GM18498 (cell line): ENCODE data around the gene C16orf95.

Experiments used
- ATAC-seq: cut with Tn5 transposase; IDR thresholded peaks from one replicate; pipeline ENCODE4 v1.9.1; 2021; ENCODE audit warnings: mild to moderate bottlenecking, moderate library complexity; ENCODE audit not compliant: unreplicated experiment

Gene C16orf95

GRCh38 chr16:87333581-87334331, 16.6 kb upstream of the C16orf95 start:
- ATAC-seq = no peak

- ATAC-seq = no peak
These were observed 15.9 kb upstream of the C16orf95 start for GRCh38 chr16:87333101-87333500.

- ATAC-seq = no peak
These were observed 15.0 kb upstream of the C16orf95 start for GRCh38 chr16:87332150-87332549.

GRCh38 chr16:87331241-87331801, 14.1 kb upstream of the C16orf95 start:
- ATAC-seq = no peak

- ATAC-seq = no peak
These were observed 13.5 kb upstream of the C16orf95 start for GRCh38 chr16:87330646-87331045.

GRCh38 chr16:87330257-87330624, 13.0 kb upstream of the C16orf95 start:
- ATAC-seq = no peak

- no peak for ATAC-seq
These were observed 12.5 kb upstream of the C16orf95 start for GRCh38 chr16:87329436-87330256.

GRCh38 chr16:87328846-87329245, 11.7 kb upstream of the C16orf95 start:
- no peak for ATAC-seq

GRCh38 chr16:87327798-87328495, 10.8 kb upstream of the C16orf95 start:
- ATAC-seq = no peak

GRCh38 chr16:87326151-87326571, 9.0 kb upstream of the C16orf95 start:
- ATAC-seq = no peak

- ATAC-seq = no peak
These were observed 8.2 kb upstream of the C16orf95 start for GRCh38 chr16:87325423-87325858.

- ATAC-seq = no peak
These were observed 7.5 kb upstream of the C16orf95 start for GRCh38 chr16:87324411-87325275.

GRCh38 chr16:87323727-87324410, 6.7 kb upstream of the C16orf95 start:
- ATAC-seq = no peak

- ATAC-seq = no peak
These were observed 5.9 kb upstream of the C16orf95 start for GRCh38 chr16:87322833-87323726.

GRCh38 chr16:87322360-87322759, 5.2 kb upstream of the C16orf95 start:
- no peak for ATAC-seq

- no peak for ATAC-seq
These were observed 4.3 kb upstream of the C16orf95 start for GRCh38 chr16:87321336-87322107.

- no peak for ATAC-seq
These were observed 3.5 kb upstream of the C16orf95 start for GRCh38 chr16:87320510-87321227.
